ENCODE results near the gene IQSEC1. TPM values are rescaled to one million over a fixed set of nuclear protein-coding genes. Genes with fewer than 3 reads are reported as not detected.

IQSEC1 gene
- total and polyA plus RNA-seq, 9 of the 15 experiments (the other 6 are each of a cell fraction or from before 2014, with no cell fraction given), result 0.56 to 39.0 (median 6.8) TPM

GRCh38 chr3:12994607-12995388, 78.4 kb downstream of the IQSEC1 start (continued):
- TF ChIP-seq ID3 (CRISPR knock-in tag; IDR thresholded peaks at IDR 0.05) (no peak), ID3 (tag; IDR thresholded peaks at IDR 0.05) (no peak; the same call in 1 of the 2 replicates), TAF1 (IDR thresholded peaks at IDR 0.05; ENCODE audit: control insufficient read depth, extremely low read depth, insufficient read depth, low read length, severe bottlenecking) (peak; percentile 64), KLF13 (tag; IDR thresholded peaks at IDR 0.05; ENCODE audit: borderline replicate concordance, low read depth) (peak; percentile 70; the same call in 1 of the 2 replicates), RFX1 (IDR thresholded peaks at IDR 0.05) (no peak), ZNF785 (CRISPR knock-in tag; IDR thresholded peaks at IDR 0.05) (no peak), NR2F6 (CRISPR knock-in tag; IDR thresholded peaks at IDR 0.05) (no peak), STAG1 (CRISPR knock-in tag; IDR thresholded peaks at IDR 0.05; ENCODE audit: borderline replicate concordance) (no peak; the same call in 1 of the 2 replicates), MYNN (IDR thresholded peaks at IDR 0.05) (no peak; the same call in 1 of the 2 replicates), MYNN (CRISPR knock-in tag; IDR thresholded peaks at IDR 0.05) (no peak), ATF4 (CRISPR knock-in tag; IDR thresholded peaks at IDR 0.05) (peak; percentile 70; the same call in 1 of the 2 replicates), PREB (CRISPR knock-in tag; IDR thresholded peaks at IDR 0.05) (no peak; the same call in 1 of the 2 replicates), ATF6 (CRISPR knock-in tag; IDR thresholded peaks at IDR 0.05) (no peak), ZNF696 (CRISPR knock-in tag; conservative IDR thresholded peaks at IDR 0.05) (no peak), HEY1 (CRISPR knock-in tag; IDR thresholded peaks at IDR 0.05; ENCODE audit: borderline replicate concordance) (no peak), PURB (CRISPR knock-in tag; IDR thresholded peaks at IDR 0.05; ENCODE audit: low read depth) (no peak), HDGF (IDR thresholded peaks at IDR 0.05) (peak; percentile 89), MEF2D (tag; conservative IDR thresholded peaks at IDR 0.05; ENCODE audit: low read depth) (0 out of 2 replicates have a peak, but pooled peaks have one; percentile 23), BRD4 (IDR thresholded peaks at IDR 0.05) (peak; percentile 78), MEF2A (IDR thresholded peaks at IDR 0.05; ENCODE audit: control insufficient read depth, low read depth, low read length) (peak; percentile 54; the same call in 1 of the 2 replicates), ADNP (tag; IDR thresholded peaks at IDR 0.05) (no peak), ZNF316 (IDR thresholded peaks at IDR 0.05) (no peak), ZNF511 (CRISPR knock-in tag; IDR thresholded peaks at IDR 0.05) (no peak; the same call in 1 of the 2 replicates), NR2C1 (IDR thresholded peaks at IDR 0.05) (no peak), NR2C1 (tag; IDR thresholded peaks at IDR 0.05) (peak; percentile 63)
